NT2/D1 (cell line): ENCODE measurements around the gene MTM1.
A peak's percentile ranks its signal among the peaks of the same experiment; 100 is the strongest.

Experiments
- DNase-seq: peaks from one replicate; pipeline ENCODE4 v3.0.0-alpha.2; 2011; ENCODE audit warnings: low read depth, low spot score
- H3K27me3 ChIP-seq: 2 replicates; pipeline ENCODE4 v1.6.0; 2011; ENCODE audit warnings: mild to moderate bottlenecking; ENCODE audit not compliant: insufficient read length, insufficient read depth
- H3K36me3 ChIP-seq: 2 replicates; pipeline ENCODE4 v1.6.1; 2011; ENCODE audit warnings: mild to moderate bottlenecking, low read length, mixed read lengths; ENCODE audit not compliant: insufficient read depth, insufficient read length
- H3K4me1 ChIP-seq: 2 replicates; pipeline ENCODE4 v1.5.1; 2011; ENCODE audit not compliant: insufficient read depth, insufficient read length
- H3K4me3 ChIP-seq: 2 replicates; pipeline ENCODE4 v1.5.1; 2011; ENCODE audit warnings: low read depth; ENCODE audit not compliant: insufficient read length
- H3K9ac ChIP-seq: 2 replicates; pipeline ENCODE4 v1.6.0; 2011; ENCODE audit warnings: low read depth; ENCODE audit not compliant: insufficient read length
- H3K9me3 ChIP-seq: 2 replicates; pipeline ENCODE4 v1.5.1; 2011; ENCODE audit warnings: mild to moderate bottlenecking, low read length; ENCODE audit not compliant: insufficient read depth
- SUZ12 ChIP-seq: IDR thresholded peaks from 2 replicates; pipeline ENCODE4 v1.6.1; 2011; ENCODE audit not compliant: insufficient read length, insufficient read depth; ENCODE audit errors: extremely low read depth
- YY1 ChIP-seq: IDR thresholded peaks from 2 replicates; pipeline ENCODE4 v1.6.1; 2011; ENCODE audit not compliant: insufficient read length, insufficient read depth
- ZNF274 ChIP-seq: IDR thresholded peaks from 2 replicates; pipeline ENCODE4 v1.6.1; 2011; ENCODE audit warnings: mild to moderate bottlenecking, low read depth, low read length

The MTM1 gene

GRCh38 chrX:150683112-150683511 is 114.7 kb downstream of the MTM1 start:
- no peak for DNase-seq
- Histone ChIP-seq H3K4me1 (no peaks in the 10 kb centered on the region), H3K9ac (no peak overlapping the region), H3K4me3 (no peak overlapping the region), H3K9me3 (no peaks in the 10 kb centered on the region), H3K36me3 (no peaks in the 10 kb centered on the region), H3K27me3 (no peaks in the 10 kb centered on the region)
- no peak for TF ChIP-seq ZNF274
- no peak for TF ChIP-seq YY1
- no peak for TF ChIP-seq SUZ12

GRCh38 chrX:150683536-150684146 is 115.2 kb downstream of the MTM1 start:
- H3K9me3 ChIP-seq: no peaks in the 10 kb centered on the region
- no peaks in the 10 kb centered on the region for H3K27me3 ChIP-seq
- TF ChIP-seq YY1: no peak
- no peak for TF ChIP-seq SUZ12
- TF ChIP-seq ZNF274: no peak
- no peaks in the 10 kb centered on the region for H3K4me1 ChIP-seq
- DNase-seq: peak; percentile 6
- no peaks in the 10 kb centered on the region for H3K36me3 ChIP-seq
- H3K9ac ChIP-seq: no peak overlapping the region
- H3K4me3 ChIP-seq: no peak overlapping the region

GRCh38 chrX:150688911-150689451 is 120.6 kb downstream of the MTM1 start:
- H3K27me3 ChIP-seq: no peaks in the 10 kb centered on the region
- no peak for TF ChIP-seq YY1
- no peak for TF ChIP-seq ZNF274
- no peak for TF ChIP-seq SUZ12
- DNase-seq: peak; percentile 28
- no peaks in the 10 kb centered on the region for H3K4me1 ChIP-seq
- no peaks in the 10 kb centered on the region for H3K36me3 ChIP-seq
- no peak overlapping the region for H3K9ac ChIP-seq
- H3K9me3 ChIP-seq: no peaks in the 10 kb centered on the region; the same call in 1 of the 2 replicates
- no peak overlapping the region for H3K4me3 ChIP-seq

GRCh38 chrX:150690126-150690525 is 121.7 kb downstream of the MTM1 start:
- H3K9ac ChIP-seq: no peak overlapping the region
- H3K4me1 ChIP-seq: no peaks in the 10 kb centered on the region
- no peaks in the 10 kb centered on the region; the same call in 1 of the 2 replicates for H3K9me3 ChIP-seq
- TF ChIP-seq YY1: no peak
- no peak for DNase-seq
- no peak overlapping the region for H3K4me3 ChIP-seq
- no peaks in the 10 kb centered on the region for H3K36me3 ChIP-seq
- no peaks in the 10 kb centered on the region for H3K27me3 ChIP-seq

- Histone ChIP-seq H3K4me1 (no peaks in the 10 kb centered on the region), H3K4me3 (no peak overlapping the region), H3K27me3 (no peaks in the 10 kb centered on the region), H3K36me3 (no peaks in the 10 kb centered on the region), H3K9me3 (no peaks in the 10 kb centered on the region; the same call in 1 of the 2 replicates), H3K9ac (no peak overlapping the region)
- TF ChIP-seq ZNF274 (no peak), YY1 (no peak), SUZ12 (no peak)
- DNase-seq: no peak
These were observed 123.9 kb downstream of the MTM1 start for GRCh38 chrX:150692296-150692695.

GRCh38 chrX:150692831-150693724 is 124.7 kb downstream of the MTM1 start, which contains the start of gene MTMR1:
Gene MTMR1 (plus strand): TSS chrX:150693396. CDS start chrX:150693531, 135 bp downstream.
- H3K4me3 ChIP-seq: peak within 1 kb of the TSS; percentile 30
- no peak for DNase-seq
- no peak for TF ChIP-seq YY1
- TF ChIP-seq SUZ12: no peak
- no peak for TF ChIP-seq ZNF274
- H3K27me3 ChIP-seq: no peaks in the 10 kb centered on the region
- peak within 1 kb of the TSS; percentile 64 for H3K9ac ChIP-seq
- no peaks in the 10 kb centered on the region; the same call in 1 of the 2 replicates for H3K9me3 ChIP-seq
- no peaks in the 10 kb centered on the region for H3K36me3 ChIP-seq
- H3K4me1 ChIP-seq: no peaks in the 10 kb centered on the region
